B cell (primary cell): ENCODE results near the gene PPP2R2C. TPM values are rescaled to one million over a fixed set of nuclear protein-coding genes. Genes with fewer than 3 reads are reported as not detected.

Experiments used
- ATAC-seq: fragments of 200-7000 bp; cut with Tn5 transposase; one replicate; pipeline ENCODE4 v1.10.0; 2021; ENCODE audit warnings: low read depth, mild to moderate bottlenecking, moderate number of reproducible peaks, moderate library complexity
- CTCF ChIA-PET: fragments of 350-600 bp; sonication (Branson Sonifier 250); formaldehyde crosslinking; loops from one replicate; lab custom pipeline; 2021; ENCODE audit warnings: antibody characterized with exemption, inconsistent platforms; lab: Charles Lee
- POLR2A ChIA-PET: fragments of 350-600 bp; sonication (Branson Sonifier 250); formaldehyde crosslinking; loops from one replicate; lab custom pipeline; 2021; ENCODE audit warnings: antibody characterized with exemption; lab: Charles Lee
- DNase-seq: peaks from one replicate; pipeline ENCODE4 v3.0.0; 2013
- H2AFZ ChIP-seq: 2 replicates; pipeline ENCODE4 v1.6.1; 2012; ENCODE audit warnings: mild to moderate bottlenecking, low read depth, low read length; ENCODE audit not compliant: insufficient read depth, poor library complexity, severe bottlenecking
- H3K27ac ChIP-seq, 2 donors: 1 replicate in 1 of 2; 2 replicates in 1 of 2; pipeline ENCODE4 v1.5.1; 2012 to 2013; ENCODE audit warnings: low read length in 2 of 2, mild to moderate bottlenecking in 2 of 2, moderate library complexity in 1 of 2
- H3K27me3 ChIP-seq, 4 experiments: fragments of 200-600 bp in 1 of 4; sonication (generic) in 1 of 4; replicated peaks in 1 of 4; 1 replicate in 2 of 4; 2 replicates in 2 of 4; pipeline versions ENCODE4 v1.6.1 to v1.7.0; 2013 to 2016; ENCODE audit warnings: low read length in 3 of 4, mild to moderate bottlenecking in 2 of 4, mixed read lengths in 1 of 4, moderate library complexity in 1 of 4; ENCODE audit not compliant: insufficient read depth in 4 of 4, control insufficient read depth in 3 of 4; ENCODE audit errors: control extremely low read depth in 1 of 4
- H3K36me3 ChIP-seq, 2 experiments: replicated peaks in 1 of 2; 1 replicate in 1 of 2; 2 replicates in 1 of 2; pipeline versions ENCODE4 v1.6.1 to v1.7.1; 2013; ENCODE audit warnings: low read length in 1 of 2; ENCODE audit not compliant: insufficient read depth in 2 of 2, control insufficient read depth in 1 of 2; ENCODE audit errors: control extremely low read depth in 1 of 2, extremely low read depth in 1 of 2
- H3K4me1 ChIP-seq, 2 donors: fragments of 200-600 bp in 1 of 2; sonication (generic) in 1 of 2; 1 replicate in 1 of 2; 2 replicates in 1 of 2; pipeline versions ENCODE4 v1.5.1 to v1.6.1; 2013 to 2017; ENCODE audit warnings: low read length in 2 of 2; ENCODE audit not compliant: control insufficient read depth in 2 of 2, insufficient read depth in 2 of 2
- H3K4me2 ChIP-seq: replicated peaks from 2 replicates; pipeline ENCODE3; 2012; ENCODE audit warnings: mild to moderate bottlenecking, low read depth, low read length; ENCODE audit not compliant: poor library complexity, severe bottlenecking
- H3K4me3 ChIP-seq, 5 experiments: fragments of 200-600 bp in 1 of 5; sonication (generic) in 1 of 5; 1 replicate in 3 of 5; 2 replicates in 2 of 5; pipeline versions ENCODE4 v1.5.1 to v1.7.0; 2011 to 2016; ENCODE audit warnings: low read length in 4 of 5, mild to moderate bottlenecking in 4 of 5, low read depth in 2 of 5, control low read depth in 1 of 5, moderate library complexity in 1 of 5; ENCODE audit not compliant: insufficient read depth in 1 of 5; ENCODE audit errors: control extremely low read depth in 1 of 5, extremely low read depth in 1 of 5
- H3K79me2 ChIP-seq: fragments of 200-600 bp; sonication (generic); one replicate; pipeline ENCODE4 v1.6.0; 2016; ENCODE audit warnings: low read length; ENCODE audit not compliant: control insufficient read depth, insufficient read depth
- H3K9ac ChIP-seq: fragments of 200-600 bp; sonication (generic); 2 replicates; pipeline ENCODE4 v1.6.1; 2017; ENCODE audit warnings: mild to moderate bottlenecking, low read length, moderate library complexity
- H3K9me3 ChIP-seq, 3 donors: one replicate each; pipeline versions ENCODE4 v1.6.1 to v1.7.1; 2013; ENCODE audit warnings: low read length in 2 of 3; ENCODE audit not compliant: control insufficient read depth in 2 of 3, insufficient read depth in 1 of 3; ENCODE audit errors: control extremely low read depth in 1 of 3
- H4K20me1 ChIP-seq: 2 replicates; pipeline ENCODE4 v1.6.0; 2012; ENCODE audit warnings: mild to moderate bottlenecking, low read length; ENCODE audit not compliant: insufficient read depth, control insufficient read depth, poor library complexity, severe bottlenecking
- H3K27ac Mint-ChIP-seq: one replicate; pipeline ENCODE4 v1.8.0; 2021; ENCODE audit warnings: mixed read lengths
- H3K27me3 Mint-ChIP-seq: one replicate; pipeline ENCODE4 v1.8.0; 2021; ENCODE audit warnings: mixed read lengths
- H3K4me1 Mint-ChIP-seq: one replicate; pipeline ENCODE4 v1.8.0; 2021; ENCODE audit warnings: mixed read lengths
- H3K4me3 Mint-ChIP-seq: one replicate; pipeline ENCODE4 v1.8.0; 2021; ENCODE audit warnings: mixed read lengths
- H3K9me3 Mint-ChIP-seq: one replicate; pipeline ENCODE4 v1.8.0; 2022; ENCODE audit warnings: mixed read lengths; ENCODE audit not compliant: insufficient read depth
- CTCF ChIP-seq: fragments of 200-600 bp; IDR thresholded peaks from one replicate; pipeline ENCODE4 v1.8.0; 2022; ENCODE audit warnings: antibody characterized with exemption, mild to moderate bottlenecking
- EZH2 ChIP-seq: IDR thresholded peaks from 2 replicates; pipeline ENCODE4 v1.6.1; 2012; ENCODE audit warnings: borderline replicate concordance, low read depth, mild to moderate bottlenecking, moderate library complexity, low read length; ENCODE audit not compliant: insufficient read depth, poor library complexity, severe bottlenecking
- WGBS: methylation state at CpG from one replicate; pipeline ENCODE4 v1.1.5; 2013; ENCODE audit warnings: missing lambda C conversion rate; ENCODE audit not compliant: insufficient coverage; 5-methylcytosine and 5-hydroxymethylcytosine counted together
- intact Hi-C: fragments of 100-400 bp; cut with micrococcal nuclease; formaldehyde crosslinking; loops from one replicate; pipeline ENCODE4 v1.10.0; 2022
- polyA plus RNA-seq: library from polyadenylated mRNA; depleted of rRNA; stranded (reverse); fragments of >200 nt; gene quantifications from 2 replicates; pipeline ENCODE4 v1.2.3, GENCODE V29; 2012
- total RNA-seq, 2 donors: library from RNA; stranded (reverse); fragments of 120-200 nt in 1 of 2; gene quantifications; 1 replicate in 1 of 2; 2 replicates in 1 of 2; pipeline versions ENCODE4 v1.2.3 to v1.2.4, GENCODE V29; 2013 to 2022

PPP2R2C gene
- total and polyA plus RNA-seq, 2 donors (not counting 1 experiment from before 2014, with no cell fraction given) = not detected

DNA sequence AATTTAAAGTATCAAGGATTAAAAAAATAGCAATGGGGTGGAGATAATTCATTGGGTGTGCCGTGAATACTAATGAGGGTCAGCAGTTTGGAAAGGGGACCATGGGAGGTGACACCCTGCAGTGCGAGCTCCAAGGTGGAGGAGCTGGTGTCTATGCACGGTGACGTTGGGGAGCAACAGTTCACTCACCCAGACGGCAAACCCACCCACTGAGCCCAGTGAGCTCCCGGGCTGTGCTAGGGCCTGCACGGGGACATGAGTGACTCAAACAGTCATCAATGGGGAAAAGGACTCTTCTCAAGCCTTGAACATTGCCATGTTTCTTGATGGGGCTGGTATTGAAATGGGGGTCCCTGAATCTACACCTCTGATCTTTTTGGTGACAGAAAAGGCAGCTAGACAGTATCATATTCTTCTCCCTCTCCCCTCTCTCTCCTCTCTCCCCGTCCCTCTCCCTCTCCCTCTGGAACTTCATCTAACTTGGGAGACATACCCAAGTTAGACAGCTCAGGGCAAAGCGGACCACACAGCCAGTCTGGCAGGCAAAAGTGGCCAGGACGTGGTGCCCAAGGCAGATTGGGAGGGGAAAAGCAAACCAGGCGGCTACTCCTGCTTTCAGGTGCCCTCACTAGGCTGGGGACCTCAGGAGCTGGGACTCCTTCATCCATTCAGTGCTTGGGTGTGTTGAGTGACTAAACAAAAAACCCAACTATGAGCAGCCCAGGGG is 26.3 kb upstream of the PPP2R2C start:
- H3K27me3 ChIP-seq = peaks cover 0 to 3% (median 0%) of the 10 kb centered on the region in 4 experiments
- H3K36me3 ChIP-seq = no peaks in the 10 kb centered on the region
- peaks cover 0 to 12% (median 0%) of the 10 kb centered on the region in 3 donors for H3K9me3 ChIP-seq
- no peak overlapping the region for H3K9ac ChIP-seq
- POLR2A ChIA-PET = no interaction called here
- Mint-ChIP-seq H3K27ac (no peak overlapping the region), H3K4me1 (no peaks in the 10 kb centered on the region), H3K4me3 (no peak overlapping the region), H3K9me3 (peaks cover 4% of the 10 kb centered on the region), H3K27me3 (peaks cover 25% of the 10 kb centered on the region)
- ATAC-seq = no peak
- intact Hi-C loops = no loop called here
- CTCF ChIA-PET = no interaction called here
- no peaks in the 10 kb centered on the region for H3K4me1 ChIP-seq
- no peaks in the 10 kb centered on the region for H4K20me1 ChIP-seq
- no peak overlapping the region for H2AFZ ChIP-seq
- H3K27ac ChIP-seq = no peak overlapping the region
- H3K79me2 ChIP-seq = no peaks in the 10 kb centered on the region
- no peak for DNase-seq
- H3K4me3 ChIP-seq = no peak overlapping the region
- 74% methylated on average over 7 of the region's 11 CpGs for WGBS
- no peak overlapping the region for H3K4me2 ChIP-seq
- TF ChIP-seq CTCF (no peak), EZH2 (no peak)

DNA sequence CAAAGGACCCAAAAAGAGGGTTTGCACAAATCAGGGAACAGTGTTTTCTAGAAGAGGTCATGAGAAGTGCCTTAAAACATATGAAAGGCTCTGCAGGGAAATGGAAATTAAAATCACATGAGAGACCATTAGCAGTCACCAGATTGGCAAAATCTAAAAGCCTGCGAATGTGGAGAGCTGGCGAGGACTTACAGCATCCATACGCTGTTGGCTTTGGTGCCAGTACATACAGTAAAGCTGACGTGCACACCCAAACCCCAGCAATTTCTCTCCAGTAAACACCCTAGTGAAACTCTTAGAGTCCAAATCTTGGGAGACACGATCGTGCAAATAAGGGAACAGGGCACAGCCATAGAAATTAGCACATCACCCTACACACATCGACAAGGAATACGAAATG is 25.4 kb upstream of the PPP2R2C start:
- peaks cover 28% of the 10 kb centered on the region for H3K27me3 Mint-ChIP-seq
- no peaks in the 10 kb centered on the region for H4K20me1 ChIP-seq
- intact Hi-C loops = no loop called here
- no peak for DNase-seq
- no peak overlapping the region for H2AFZ ChIP-seq
- peaks cover 3% of the 10 kb centered on the region for H3K9me3 Mint-ChIP-seq
- ChIA-PET POLR2A (no interaction called here), CTCF (no interaction called here)
- H3K27ac ChIP-seq = no peak overlapping the region
- no peak overlapping the region for H3K9ac ChIP-seq
- H3K9me3 ChIP-seq = peaks cover 0 to 12% (median 0%) of the 10 kb centered on the region in 3 donors
- WGBS = 94% methylated on average over 6 of the region's 8 CpGs
- H3K4me3 ChIP-seq = no peak overlapping the region
- H3K79me2 ChIP-seq = no peaks in the 10 kb centered on the region
- H3K4me1 Mint-ChIP-seq = no peaks in the 10 kb centered on the region
- H3K4me3 Mint-ChIP-seq = no peak overlapping the region
- peaks cover 0 to 6% (median 0%) of the 10 kb centered on the region in 4 experiments for H3K27me3 ChIP-seq
- no peak overlapping the region for H3K4me2 ChIP-seq
- TF ChIP-seq EZH2 (no peak), CTCF (no peak)
- ATAC-seq = no peak
- no peaks in the 10 kb centered on the region for H3K36me3 ChIP-seq
- no peaks in the 10 kb centered on the region for H3K4me1 ChIP-seq
- H3K27ac Mint-ChIP-seq = no peak overlapping the region
